Measurements from ENCODE around the gene ADAMTS7.
"Not testable (repeated sequence)": the region's sequence is repeated elsewhere in the genome, so short reads cannot be mapped to it uniquely, and the experiment has no call there.

The ADAMTS7 gene

DNA sequence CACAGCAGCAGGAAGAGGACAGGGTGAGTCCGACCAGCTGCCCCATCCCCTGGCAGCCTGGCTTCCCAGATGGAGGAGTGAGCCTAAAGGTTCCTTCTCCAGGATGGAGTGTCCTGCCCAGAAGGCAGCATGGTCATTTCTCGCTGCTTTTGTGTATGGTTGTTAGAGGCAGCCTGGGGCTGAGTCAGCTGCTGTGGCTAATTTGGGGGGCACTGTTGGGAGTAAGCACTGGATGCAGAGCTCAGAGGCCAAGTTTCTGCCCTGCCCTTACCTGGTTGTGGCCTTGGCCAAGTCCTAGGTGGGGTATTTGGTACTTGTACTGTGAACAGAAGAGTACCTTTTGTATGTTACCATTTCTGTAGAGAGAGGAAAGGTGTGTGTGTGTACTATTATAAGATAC lies 78.6 kb downstream of the ADAMTS7 start:
- in situ Hi-C loops (cut with MboI; ENCODE audit: low sequenced_read_pairs) = no loop called here

DNA sequence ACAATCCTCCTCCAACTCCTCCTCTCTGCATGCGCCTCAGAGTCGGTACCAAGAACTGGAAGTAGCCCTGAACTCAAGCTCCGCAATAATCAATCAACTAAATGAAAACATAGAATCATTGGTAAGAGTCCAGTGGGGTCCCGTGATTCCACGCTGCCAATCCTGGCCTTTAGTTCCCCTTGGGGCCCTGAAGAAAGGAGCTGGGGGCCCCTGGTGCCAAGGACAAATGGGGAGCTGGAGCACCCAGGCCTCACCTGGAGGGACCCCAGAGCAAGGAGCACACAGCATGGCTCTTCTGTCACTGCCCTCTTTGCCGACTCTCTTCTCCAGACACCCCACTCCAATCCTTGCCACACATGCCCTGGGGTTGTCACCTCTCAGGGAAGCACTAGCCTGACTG lies 80.3 kb downstream of the ADAMTS7 start:
- in situ Hi-C loops (cut with MboI; ENCODE audit: low sequenced_read_pairs) = no loop called here

DNA sequence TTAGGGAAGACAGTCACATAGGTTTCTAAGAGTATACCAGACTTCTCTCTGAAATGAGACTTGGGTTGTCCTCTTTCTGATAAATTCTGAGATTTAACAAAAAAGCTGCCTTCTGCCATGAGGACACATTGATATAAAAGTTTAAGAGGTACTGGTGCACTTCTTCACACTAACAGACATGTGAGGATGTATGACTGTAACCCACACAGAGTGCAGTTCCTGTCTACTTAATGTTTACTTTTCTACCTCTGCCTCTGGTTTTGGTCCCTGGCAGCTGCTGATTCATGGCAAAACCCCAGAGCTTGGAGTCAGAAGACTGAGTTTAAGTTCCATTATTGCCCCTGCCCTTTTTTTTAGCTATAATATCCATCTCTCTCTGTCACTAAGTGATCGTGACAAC lies 82.8 kb downstream of the ADAMTS7 start:
- in situ Hi-C loops (cut with MboI; ENCODE audit: low sequenced_read_pairs) = not testable (repeated sequence)

DNA sequence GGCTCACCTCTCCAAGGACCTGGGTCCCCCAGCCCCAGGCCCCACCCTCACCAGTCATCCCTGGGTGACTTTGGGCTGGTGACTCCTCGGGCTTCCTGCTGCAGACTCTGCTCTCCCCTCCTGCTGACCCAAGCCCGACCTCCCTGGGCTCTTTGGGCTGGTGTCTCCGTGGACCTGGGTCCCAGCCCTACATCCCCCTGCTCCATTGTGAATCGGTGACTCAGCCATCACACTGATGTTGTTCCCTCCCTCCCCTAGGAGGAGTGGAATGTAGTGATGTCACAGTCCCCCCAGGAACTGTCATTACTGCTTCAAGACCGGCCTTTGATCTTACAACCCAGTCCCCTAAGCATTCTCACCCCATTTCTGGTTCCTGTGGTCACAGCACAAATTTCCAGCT lies 83.7 kb downstream of the ADAMTS7 start:
- in situ Hi-C loops (cut with MboI; ENCODE audit: low sequenced_read_pairs) = no loop called here

DNA sequence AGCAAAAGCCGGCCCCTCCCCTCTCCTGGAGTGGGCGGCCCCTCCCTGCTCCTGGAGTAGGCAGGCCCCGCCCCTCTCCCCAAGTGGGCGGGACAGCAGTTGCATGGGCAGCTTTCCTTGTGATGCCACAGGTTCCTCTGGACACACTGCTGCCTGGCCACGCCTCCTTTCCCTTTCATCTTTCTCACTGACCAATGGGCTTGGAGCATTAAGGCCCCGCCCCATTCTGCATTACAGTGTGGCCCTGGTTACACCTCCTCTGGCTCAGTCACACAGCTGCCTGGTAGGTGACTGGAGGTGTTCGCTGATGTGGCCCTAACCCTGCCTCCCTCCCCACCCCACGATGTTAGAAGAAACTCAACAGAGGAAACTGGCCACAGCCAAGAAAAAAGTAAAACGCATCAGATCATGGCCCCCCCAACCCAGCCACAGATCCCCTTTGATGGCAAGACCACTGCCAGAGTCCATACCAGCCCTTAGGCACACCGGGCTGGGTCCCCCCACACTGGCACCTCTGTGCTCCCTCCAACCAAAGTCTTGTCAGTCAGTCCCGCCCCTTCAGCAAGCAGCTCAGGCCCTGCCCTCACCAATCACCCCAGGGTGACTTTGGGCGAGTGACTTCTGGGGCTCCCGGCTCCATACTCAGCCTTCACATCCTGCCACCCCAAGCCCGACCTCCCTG lies 84.3 kb downstream of the ADAMTS7 start:
- in situ Hi-C loops (cut with MboI; ENCODE audit: low sequenced_read_pairs) = no loop called here

DNA sequence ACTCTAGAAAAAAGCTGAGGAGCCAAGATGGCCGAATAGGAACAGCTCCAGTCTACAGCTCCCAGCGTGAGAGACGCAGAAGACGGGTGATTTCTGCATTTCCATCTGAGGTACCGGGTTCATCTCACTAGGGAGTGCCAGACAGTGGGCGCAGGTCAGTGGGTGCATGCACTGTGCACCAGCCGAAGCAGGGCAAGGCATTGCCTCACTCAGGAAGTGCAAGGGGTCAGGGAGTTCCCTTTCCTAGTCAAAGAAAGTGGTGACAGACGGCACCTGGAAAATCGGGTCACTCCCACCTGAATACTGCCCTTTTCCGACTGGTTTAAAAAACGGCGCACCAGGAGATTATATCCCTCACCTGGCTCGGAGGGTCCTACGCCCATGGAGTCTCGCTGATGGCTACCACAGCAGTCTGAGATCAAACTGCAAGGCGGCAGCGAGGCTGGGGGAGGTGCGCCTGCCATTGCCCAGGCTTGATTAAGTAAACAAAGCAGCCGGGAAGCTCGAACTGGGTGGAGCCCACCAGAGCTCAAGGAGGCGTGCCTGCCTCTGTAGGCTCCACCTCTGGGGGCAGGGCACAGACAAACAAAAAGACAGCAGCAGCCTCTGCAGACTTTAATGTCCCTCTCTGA lies 91.3 kb downstream of the ADAMTS7 start:
- in situ Hi-C loops (cut with MboI; ENCODE audit: low sequenced_read_pairs) = not testable (repeated sequence)

DNA sequence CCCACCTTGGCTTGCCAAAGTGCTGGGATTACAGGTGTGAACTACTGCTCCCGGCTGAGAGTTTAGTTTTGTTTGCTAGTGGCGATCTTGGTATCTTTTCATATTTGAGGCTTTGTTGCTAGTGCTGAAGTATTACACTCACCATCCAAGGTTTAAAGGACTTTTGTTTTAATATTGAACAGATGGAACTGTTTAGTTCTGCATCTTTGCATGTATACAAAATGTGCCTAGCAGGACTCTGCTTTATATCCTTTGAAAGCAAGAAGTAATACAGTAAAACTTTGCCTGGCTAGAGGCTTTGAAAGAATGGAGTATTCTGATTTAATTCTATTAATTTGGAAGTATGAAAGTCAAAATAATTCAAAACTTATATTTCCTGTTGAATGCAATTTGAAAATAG lies 92.4 kb downstream of the ADAMTS7 start:
- in situ Hi-C loops (cut with MboI; ENCODE audit: low sequenced_read_pairs) = no loop called here

DNA sequence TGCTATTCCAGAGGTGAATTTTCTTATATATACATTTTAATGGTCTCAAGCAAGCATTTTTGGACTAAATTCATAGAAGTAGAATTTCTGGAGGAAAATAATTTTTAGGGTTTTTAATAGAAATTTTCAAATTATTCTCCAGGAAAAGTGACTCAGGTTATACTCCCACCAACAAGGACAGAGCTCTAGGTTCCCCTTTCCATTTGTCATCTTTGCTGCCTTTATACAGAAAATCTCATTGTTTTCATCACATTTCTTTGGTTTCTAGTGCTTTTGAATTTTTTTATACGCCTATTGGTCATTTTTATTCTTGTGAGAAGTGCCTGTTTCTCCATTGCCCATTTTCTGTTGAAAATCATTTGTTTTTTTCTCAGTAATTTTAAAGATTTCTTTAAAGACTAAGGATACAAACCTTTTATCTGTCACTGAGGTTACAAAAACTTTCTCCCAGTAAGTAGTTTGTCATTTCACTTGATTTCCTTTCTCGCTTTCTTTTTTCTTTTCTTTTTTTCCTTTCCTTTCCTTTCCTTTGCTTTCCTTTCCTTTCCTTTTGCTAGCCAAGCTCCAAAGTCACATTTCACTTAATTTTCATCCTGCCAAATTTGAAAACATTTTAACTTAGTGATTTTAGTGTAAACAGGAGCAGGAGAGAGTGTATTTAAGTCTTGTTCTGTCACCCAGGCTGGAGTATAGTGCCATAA lies 93.2 kb downstream of the ADAMTS7 start:
- in situ Hi-C loops (cut with MboI; ENCODE audit: low sequenced_read_pairs) = no loop called here

DNA sequence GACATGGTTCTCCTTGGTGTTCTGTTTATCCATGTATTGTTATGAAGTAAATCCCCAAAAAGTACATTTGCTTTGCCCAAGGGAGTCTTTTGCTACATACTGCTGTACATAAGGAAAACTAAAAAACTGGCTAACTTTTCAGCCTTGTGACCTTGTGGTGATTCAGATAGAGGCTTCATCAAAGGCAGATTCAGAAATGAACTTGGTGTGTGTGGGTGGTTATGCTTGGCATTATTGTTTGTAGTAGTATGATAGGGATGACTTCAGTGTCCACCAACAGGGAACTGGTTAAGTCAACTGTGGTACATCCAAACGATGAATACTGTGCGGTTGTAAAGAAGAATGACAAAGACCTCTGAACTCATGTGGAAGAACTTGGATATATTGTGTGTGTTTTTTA lies 94.6 kb downstream of the ADAMTS7 start:
- in situ Hi-C loops (cut with MboI; ENCODE audit: low sequenced_read_pairs) = no loop called here

DNA sequence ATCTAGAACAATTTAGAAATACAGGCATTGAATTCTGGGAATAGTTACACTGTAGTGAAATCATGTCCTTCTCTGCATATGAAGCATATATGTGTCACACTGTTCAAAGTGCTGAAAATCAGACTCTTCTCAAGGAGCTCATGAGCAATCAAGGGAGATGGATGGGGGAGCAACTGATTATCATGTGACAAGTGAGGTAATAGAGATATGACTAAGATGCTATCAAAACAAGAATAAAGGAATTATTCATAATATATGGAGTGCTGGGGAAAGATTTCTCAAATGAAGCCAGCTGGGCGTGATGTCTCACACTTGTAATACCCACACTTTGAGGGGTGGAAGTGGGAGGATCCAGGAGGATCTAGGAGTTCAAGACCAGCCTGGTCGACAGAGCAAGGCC lies 95.3 kb downstream of the ADAMTS7 start:
- in situ Hi-C loops (cut with MboI; ENCODE audit: low sequenced_read_pairs) = no loop called here

DNA sequence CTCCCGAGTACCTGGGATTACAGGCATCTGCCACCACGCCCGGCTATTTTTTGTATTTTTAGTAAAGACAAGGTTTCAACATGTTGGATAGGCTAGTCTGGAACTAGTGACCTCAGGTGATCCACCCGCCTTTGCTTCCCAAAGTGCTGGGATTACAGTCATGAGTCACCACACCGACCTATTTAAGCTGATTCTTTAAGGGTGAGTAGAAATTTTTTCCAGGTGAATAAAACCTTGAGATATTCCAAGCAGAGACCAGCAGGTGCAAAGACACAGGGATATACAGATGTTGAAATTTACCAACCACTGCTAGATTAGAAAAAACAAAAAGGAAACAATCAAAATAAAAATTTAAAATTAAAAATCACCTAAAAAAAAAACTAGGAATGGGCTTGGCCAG lies 95.8 kb downstream of the ADAMTS7 start:
- in situ Hi-C loops (cut with MboI; ENCODE audit: low sequenced_read_pairs) = no loop called here

DNA sequence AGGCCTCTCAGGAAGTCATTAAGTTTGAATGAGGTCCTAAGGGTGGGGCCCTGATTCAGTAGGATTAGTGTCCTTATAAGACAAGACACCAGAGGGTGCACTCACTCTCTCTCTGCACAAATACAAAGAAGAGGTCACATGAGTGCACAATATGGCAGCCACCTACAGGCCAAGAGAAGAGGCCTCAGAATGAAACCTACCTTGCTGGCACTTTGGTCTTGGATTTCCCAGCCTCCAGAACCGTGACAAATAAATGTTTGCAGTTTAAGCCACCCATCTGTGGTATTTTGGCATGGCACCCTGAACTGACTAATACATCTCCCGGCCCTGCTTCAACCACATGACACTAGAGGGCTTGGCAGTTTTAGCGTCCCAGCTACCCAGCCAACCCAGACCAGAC lies 96.4 kb downstream of the ADAMTS7 start:
- in situ Hi-C loops (cut with MboI; ENCODE audit: low sequenced_read_pairs) = no loop called here

DNA sequence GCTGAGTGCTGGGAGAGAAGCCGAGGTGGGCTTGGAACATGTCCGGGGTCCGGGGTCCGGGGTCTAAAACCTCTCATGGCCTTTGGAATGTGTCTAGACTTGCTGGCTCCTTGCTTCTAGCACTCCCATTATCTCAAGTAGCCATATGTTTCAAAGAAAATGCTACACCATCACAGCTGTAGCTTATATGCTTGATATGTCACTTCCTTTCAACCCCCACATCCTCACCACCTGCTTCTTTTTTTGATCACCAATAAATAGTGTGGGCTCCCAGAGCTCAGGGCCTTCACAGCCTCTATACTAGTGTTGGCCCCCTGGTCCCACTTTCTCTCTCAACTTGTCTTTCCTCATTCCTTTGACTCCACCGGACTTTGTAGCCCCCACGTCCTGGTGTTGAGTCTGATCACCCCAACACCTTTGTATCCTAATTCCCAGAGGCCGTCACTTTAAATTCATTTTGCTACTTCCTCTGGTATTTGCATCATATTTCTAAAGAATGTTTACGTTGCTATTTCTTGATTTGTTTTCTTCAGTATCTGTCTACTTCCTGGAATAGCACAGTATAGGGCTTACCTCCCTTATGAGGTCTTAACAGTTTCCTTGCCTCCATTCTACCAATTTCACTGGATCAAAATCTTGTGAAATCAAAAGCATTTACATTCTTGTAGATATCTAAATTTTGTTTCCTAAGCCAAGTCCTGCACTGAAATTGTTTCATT lies 98.3 kb downstream of the ADAMTS7 start:
- in situ Hi-C loops (cut with MboI; ENCODE audit: low sequenced_read_pairs) = no loop called here

DNA sequence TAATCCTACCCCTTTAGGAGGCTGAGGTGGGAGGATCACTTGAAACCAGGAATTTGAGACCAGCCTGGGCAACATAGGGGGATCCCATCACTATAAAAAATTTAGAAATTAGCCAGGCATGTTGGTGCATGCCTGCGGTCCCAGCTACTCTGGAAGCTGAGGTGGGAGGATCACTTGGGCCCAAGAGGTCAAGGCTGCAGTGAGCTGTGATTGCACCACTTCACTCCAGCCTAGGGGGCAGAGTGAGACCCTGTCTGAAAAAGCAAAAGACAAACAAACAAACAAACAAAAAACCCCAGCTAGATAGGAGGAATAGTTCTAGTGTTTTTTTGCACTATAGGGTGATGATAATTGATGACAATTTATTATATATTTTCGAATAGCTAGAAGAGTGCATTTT lies 99.6 kb downstream of the ADAMTS7 start:
- in situ Hi-C loops (cut with MboI; ENCODE audit: low sequenced_read_pairs) = no loop called here

DNA sequence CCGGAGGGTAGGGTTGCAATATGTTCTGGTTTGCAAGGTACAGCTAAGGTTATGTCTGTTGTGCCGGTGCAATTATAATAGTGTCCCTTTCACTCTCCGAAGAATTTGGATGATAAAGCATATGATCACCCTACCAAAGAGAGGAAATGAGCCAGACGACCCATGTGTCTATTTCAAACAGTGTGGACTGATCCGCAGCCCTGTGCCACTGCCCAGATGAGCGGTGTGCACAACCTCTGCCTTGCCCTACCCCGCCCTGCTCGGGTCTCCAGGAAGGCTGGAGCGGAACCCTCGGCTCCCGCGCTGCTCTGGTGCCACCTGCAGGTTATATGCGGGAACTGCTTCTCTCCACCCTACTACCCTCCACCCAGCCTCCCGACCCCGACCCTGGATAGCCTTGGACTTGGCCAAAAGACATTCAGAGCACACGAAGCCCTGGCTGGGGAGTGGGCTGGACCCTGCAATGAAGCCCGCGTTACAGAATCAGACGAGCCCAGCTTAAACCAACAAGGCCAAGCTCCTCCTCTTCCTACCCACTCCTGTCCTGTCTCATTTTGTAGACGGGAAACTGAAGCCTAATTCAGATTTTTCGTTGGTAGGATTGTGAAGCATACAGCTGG lies 101.9 kb downstream of the ADAMTS7 start:
- in situ Hi-C loops (cut with MboI; ENCODE audit: low sequenced_read_pairs) = loop anchor here (10.0 kb wide), 1 partner anchor 95 kb away; no protein-coding TSS in a partner anchor
